Stimulated activated CD4-positive, alpha-beta T cell treated with anti-CD3 and anti-CD28 coated beads, TNF-alpha, amount 100 ng/mL, for 1 hour (primary cell): Measurements from ENCODE around the gene MYLK3.
"Not testable (repeated sequence)": the region's sequence is repeated elsewhere in the genome, so short reads cannot be mapped to it uniquely, and the experiment has no call there.

ENCODE experiments used
- DNase-seq, 3 donors: peaks; one replicate each; pipeline ENCODE4 v3.0.0-alpha.2; 2020; ENCODE audit warnings: low read depth in 3 of 3, low spot score in 1 of 3

Gene MYLK3

DNA sequence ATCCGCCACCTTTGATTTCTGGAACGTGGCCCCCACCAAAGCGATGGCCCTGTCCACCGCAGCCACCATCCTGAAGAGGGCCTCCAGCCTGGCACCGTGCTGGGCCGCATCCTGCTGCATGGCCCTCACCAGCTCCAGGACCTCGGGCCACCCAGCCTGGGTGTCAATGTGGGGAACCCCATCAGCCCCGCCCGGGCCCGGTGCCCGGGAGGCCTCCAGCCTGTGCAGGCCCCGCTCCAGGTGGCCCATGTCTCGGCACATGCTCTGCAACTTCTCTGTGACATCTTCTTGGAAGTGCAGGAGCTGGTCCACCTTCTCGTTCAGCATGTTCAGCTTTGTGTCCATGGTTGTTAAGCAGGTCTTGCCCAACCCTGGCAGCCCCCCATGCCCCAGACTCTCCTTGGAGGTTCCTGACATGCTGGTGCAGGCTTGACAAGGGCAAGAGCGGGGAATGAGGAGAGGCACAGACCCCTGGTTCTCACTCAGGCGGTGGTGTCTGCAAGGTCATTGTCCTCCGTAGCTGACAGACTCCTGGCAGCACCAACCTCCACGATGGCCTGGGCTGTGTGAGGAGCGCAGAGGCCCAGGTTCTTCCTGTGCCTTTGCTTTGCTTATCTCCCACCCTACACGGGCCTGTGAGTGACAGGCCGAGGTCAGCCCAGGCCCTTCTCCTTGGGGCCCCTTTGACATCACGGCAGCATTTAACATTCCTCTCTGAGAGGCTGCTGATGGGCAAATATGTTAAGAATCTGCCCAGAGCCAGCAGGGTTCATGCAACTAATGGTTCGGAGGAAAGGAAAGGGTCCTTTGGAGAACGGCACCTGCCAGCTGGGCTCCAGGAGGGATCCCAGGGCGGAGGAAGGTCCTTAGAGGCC lies at the start of gene MYLK3:
TSS of gene MYLK3 (minus strand) at position 568 of the 875 bp plus-strand sequence. CDS start at position 417, 151 bp downstream.
- DNase-seq = no peak

DNA sequence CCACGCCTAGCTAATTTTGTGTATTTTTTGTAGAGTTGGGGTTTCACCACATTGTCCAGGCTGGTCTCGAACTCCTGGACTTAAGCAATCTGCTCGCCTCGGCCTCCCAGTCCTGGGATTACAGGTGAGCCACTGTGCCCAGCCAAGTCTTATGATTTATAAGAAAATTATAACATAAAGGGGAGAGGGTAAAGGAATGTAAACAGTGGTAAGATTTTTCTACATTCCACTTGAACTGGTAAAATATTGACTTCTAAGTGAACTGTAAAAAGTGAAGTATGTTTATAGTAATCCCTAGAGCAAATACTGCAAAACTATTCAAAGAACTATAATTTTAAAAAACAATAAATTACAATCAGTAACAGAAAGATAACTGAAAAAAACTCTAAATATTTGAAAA lies 49.4 kb upstream of the MYLK3 start:
- DNase-seq = no peak

- DNase-seq = no peak
Observed at GRCh38 chr16:46796764-46797269, 48.7 kb upstream of the MYLK3 start.

DNA sequence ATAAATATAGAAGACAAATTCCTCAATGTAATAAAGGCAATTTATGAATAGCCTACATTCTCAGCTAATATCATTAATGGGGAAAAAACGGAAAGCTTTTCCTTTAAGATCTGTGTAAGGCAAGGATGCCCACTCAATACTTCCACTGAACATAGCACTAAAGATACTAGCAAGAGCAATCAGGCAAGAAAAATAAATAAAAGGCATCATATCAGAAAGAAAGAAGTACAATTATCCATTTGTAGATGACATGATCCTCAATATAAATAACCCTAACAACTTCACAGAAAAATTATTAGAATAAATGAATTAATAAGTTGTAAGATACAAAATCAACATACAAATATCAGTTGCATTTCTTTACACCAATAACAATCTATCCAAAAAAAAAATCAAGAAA lies 45.7 kb upstream of the MYLK3 start:
- DNase-seq = no peak

GRCh38 chr16:46790599-46791270 lies 42.6 kb upstream of the MYLK3 start:
- DNase-seq = no peak

- DNase-seq = peak; percentile 59 to 70 (median 66)
Observed at GRCh38 chr16:46789499-46790414, 41.6 kb upstream of the MYLK3 start.

GRCh38 chr16:46788891-46789474 lies 40.8 kb upstream of the MYLK3 start:
- DNase-seq = no peak

GRCh38 chr16:46787909-46788308 lies 39.8 kb upstream of the MYLK3 start:
- no peak for DNase-seq

DNA sequence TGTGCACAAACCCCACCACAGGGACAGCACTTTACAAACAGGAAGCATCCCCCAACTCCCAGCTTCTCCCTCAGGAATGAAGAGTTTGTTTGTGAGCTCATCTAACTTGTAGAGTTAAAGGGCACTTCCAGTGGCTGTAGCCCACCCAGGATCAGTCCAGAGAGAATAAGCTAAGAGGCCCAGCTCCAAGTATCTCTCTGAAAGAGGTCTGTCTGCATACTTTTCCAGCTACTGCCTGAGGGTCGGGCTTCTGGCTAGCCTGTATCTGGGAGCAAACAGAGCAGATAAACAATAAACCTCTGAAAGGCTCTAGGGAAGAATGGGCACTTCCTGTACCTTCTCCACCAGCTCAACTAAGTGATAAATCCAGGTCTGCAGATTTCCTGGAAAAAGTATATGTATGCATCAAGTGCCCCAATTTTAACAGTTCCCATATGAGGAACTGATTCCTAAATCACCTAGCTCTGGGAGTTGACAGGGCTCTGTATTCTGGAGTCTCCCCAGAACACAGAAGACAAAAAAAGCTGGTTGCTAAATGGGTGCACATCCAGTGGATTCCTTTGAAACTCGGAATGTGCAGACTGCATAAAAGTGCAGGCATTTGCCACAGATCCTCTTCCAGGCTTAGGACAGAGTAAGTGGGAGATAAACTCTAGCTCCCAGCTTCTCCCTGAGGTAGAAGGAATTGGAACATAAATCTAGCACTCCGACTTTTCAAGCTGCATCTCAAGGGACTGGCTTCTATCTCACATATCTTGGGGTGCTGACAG lies 37.1 kb upstream of the MYLK3 start:
- no peak for DNase-seq

GRCh38 chr16:46784569-46784968 lies 36.4 kb upstream of the MYLK3 start:
- DNase-seq = not testable (repeated sequence)

- DNase-seq = no peak
Observed at GRCh38 chr16:46783800-46784199, 35.7 kb upstream of the MYLK3 start.

DNA sequence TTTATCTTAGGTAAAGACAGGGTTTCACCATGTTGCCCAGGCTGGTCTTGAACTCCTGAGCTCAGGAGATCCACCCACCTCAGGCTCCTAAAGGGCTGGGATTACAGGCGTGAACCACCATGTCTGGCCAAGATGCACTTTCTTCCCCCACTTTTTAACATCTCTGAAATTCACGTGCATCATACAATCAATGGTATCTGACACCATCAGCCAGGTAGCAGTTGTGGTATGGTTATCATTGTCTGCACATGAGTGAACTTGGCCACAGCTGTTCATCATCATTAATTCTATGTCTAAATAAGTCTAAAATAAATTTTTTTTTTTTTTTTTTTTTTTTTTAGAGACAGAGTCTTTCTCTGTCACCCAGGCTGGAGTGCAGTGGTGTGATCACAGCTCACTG lies 34.2 kb upstream of the MYLK3 start:
- no peak for DNase-seq

DNA sequence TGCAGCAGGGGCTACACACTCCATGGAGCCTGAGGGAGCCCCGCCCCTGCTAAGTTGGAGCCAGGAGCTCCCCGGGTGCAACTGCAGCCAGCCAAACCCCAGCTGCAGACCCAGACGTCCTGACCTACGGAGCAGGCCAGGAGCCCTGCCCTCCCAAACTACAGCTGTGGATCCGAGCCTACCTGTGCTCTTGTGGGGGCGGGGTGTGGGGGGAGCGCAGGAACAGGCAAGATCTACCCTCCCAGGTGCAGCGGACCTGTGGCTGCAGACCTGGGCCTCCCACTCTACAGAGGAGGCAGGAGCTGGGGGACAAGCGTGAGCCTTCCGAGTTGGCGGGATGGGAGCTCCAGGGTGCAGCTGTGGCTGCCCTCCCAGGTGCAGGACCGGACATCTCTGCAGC lies 29.7 kb upstream of the MYLK3 start:
- DNase-seq = no peak

DNA sequence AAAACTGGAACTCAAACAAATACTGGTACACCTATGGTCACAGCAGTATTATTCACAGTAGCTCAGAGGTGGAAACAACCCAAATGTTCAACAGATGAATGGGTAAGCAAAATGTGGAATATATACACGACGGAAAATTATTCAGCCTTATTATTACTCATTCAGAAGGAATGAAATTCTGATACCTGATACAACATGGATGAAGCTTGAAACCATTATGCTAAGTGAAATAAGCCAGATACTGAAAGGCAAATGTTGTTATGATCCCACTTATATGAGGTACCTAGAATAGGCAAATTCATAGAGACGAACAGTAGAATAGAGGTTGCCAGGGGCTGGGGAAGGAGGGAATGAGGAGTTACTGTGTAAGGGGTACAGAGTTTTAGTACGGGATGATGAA lies 27.1 kb upstream of the MYLK3 start:
- no peak for DNase-seq

DNA sequence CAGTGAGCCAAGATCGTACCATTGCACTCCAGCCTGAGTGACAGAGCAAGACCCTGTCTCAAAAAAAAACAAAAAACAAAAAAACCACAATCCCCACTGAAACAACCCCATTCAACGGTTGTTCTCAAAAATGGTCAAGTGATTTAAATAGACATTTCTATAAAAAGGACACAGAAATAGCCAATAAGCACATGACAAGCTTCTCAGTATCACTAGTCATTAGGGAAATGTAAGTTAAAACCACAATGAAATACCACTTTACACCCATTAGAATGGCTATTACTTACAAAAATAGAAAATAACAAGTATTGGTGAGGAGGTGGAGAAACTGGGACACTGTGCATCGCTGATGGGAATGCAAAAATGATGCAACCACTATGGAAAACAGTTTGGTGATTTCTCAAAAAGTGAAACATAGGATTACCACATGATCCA lies 26.6 kb upstream of the MYLK3 start:
- no peak for DNase-seq

DNA sequence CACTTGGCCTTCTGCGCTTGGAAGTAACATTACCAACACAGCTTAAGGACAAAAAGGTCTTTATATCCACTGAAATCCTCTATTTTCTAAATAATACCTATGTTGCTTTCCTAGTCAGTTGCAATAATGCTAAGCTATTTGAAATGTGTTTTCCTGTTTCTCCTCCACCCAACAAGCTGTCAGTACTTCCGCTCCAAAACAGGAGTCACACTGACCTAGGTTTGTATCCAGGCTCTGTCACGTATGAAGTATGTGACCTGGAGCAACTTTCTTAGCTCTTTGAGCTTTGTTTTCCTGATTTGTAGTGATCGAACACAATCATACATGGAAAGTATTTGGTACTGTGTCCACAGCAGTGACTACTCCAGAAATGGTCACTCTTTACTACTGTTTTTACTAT lies 24.3 kb upstream of the MYLK3 start:
- no peak for DNase-seq

- no peak for DNase-seq
Observed at GRCh38 chr16:46768809-46769208, 20.7 kb upstream of the MYLK3 start.

DNA sequence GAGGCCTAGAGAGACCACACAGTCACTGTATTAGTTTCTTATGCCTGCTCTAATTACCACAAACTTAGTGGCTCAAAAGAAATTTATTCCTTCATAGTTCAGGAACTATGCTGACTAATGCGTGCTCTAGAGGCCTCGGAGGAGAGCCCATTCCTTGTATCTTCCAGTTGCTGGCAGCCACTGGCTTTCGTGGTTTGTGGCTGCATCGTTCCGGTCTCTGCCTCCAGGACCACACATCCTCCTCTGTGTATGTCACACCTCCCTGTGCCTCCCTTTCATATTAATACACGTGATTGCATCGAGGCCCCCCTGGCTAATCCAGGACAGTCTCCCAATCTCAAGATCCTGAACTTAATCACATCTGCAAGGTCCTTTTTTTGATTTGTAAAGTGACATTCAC lies 16.9 kb upstream of the MYLK3 start:
- no peak for DNase-seq

GRCh38 chr16:46763147-46763546 lies 15.0 kb upstream of the MYLK3 start:
- DNase-seq = no peak

DNA sequence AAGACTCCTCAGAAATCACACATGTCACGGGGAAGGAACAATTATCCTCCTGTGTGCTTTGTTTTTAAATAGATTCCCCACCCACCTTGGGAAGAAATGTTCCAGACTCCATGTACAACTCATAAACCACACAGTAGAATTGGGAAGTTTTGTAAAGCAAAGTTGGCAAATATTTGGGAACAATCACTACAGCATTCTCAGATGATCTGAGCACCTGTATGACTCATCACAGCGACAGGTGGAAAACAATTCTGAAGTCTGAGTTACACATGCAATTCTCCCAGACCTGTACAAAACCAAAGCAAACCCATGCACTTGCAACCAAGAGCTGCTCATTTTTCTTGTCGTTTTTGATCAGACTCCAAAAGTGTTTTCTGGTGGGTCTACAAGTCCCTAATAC lies 14.4 kb upstream of the MYLK3 start:
- DNase-seq = no peak
